ENCODE measurements around the gene PYDC2.

- TF ChIP-seq CTCF (conservative IDR thresholded peaks at IDR 0.05 in 1 of 2, IDR thresholded peaks at IDR 0.05 in 1 of 2; ENCODE audit: low read depth in 1 of 2, low read length in 2 of 2) (no peak), EZH2 (IDR thresholded peaks at IDR 0.05; ENCODE audit: low read length, missing control alignments) (no peak)
Observed at GRCh38 chr3:191492601-191493000, 31.6 kb downstream of the PYDC2 start.
